ENCODE results near the gene MPC1.
"Not testable (repeated sequence)": the region's sequence is repeated elsewhere in the genome, so short reads cannot be mapped to it uniquely, and the experiment has no call there.

The MPC1 gene

DNA sequence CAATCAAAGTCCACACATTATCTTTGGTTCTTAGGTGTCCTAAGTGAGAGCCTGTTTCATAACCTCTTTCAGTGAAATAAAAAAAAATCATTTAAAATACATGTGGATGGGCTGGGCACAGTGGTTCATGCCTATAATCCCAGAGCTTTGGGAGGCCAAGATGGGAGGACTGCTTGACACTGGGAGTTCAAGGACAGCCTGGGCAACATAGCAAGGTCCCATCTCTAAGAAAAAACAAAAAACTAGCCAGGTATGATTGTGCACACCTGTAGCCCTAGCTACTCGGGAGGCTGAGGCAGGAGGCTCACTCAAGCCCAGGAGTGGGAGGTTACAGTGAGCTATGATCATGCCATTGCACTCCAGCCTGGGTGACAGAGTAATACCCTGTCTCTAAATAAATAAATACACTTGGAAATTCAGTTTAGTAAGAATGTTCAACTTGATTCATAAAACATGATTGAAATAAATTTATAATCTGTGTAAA, 3.6 kb downstream of the MPC1 start:
- FAIRE-seq: no peak

DNA sequence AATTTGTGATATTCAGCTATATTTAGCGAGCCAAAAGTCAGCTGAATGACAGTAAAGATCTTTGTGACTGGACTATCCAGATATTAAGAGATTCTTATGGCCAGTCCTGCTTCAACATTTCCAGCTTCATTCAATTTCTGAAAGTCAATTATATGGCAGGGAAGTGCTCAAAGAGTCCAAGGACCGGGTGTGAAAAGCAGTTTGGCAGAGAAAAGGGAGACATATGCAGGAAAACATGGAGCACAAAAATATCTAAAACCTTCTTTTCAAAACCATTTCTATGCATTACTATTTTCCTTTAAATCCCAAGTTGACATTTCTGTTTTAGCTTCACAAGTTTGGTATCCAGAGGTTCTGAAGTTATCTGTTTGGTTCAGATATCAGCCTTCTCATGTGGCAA, 5.0 kb downstream of the MPC1 start:
- FAIRE-seq: no peak

GRCh38 chr6:166375013-166375412, 7.7 kb downstream of the MPC1 start:
- FAIRE-seq: no peak

- no peak for FAIRE-seq
These were observed 12.3 kb downstream of the MPC1 start for GRCh38 chr6:166370489-166370888.

GRCh38 chr6:166369782-166370181, 13.0 kb downstream of the MPC1 start:
- FAIRE-seq: no peak

DNA sequence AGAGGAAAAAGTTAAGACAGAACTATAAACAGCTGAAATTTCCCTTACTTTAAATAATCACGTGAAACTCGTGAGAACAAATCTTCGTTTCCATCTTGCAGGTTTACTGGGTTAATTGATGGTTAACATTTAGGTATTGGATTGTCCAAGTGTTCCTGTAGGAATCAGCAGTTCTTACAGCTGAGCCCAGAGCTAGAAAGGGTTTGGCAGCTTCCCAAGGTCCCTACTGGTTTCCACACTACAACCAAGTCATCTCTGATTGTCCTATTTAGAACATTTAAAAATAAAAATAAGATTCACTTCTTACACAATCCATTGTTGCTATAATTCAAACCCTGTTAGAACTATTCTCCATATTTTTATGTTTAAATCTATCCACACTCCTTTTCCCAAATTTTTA, 15.8 kb downstream of the MPC1 start:
- FAIRE-seq: no peak

GRCh38 chr6:166365806-166366205, 16.9 kb downstream of the MPC1 start:
- no peak for FAIRE-seq

GRCh38 chr6:166365221-166365620, 17.5 kb downstream of the MPC1 start:
- no peak for FAIRE-seq

DNA sequence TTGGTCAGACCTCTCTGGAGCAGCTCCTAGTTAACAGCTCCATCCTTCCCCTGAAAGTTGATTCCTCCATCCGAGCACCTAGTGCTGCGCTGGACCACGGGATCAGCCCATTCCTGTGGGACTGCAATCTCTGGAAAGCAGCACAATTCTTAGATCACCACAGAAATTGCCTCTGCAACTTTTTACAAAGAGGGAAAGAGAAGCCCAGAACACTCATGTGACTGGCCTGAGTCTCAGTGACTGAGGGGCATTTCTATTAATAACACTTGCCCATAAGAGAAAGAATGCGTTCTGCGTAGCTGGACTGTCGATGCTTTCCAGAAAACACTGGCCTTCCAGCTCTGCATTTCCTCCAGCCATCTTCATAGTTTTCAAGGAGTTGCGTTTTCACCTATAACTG, 18.3 kb downstream of the MPC1 start:
- no peak for FAIRE-seq

DNA sequence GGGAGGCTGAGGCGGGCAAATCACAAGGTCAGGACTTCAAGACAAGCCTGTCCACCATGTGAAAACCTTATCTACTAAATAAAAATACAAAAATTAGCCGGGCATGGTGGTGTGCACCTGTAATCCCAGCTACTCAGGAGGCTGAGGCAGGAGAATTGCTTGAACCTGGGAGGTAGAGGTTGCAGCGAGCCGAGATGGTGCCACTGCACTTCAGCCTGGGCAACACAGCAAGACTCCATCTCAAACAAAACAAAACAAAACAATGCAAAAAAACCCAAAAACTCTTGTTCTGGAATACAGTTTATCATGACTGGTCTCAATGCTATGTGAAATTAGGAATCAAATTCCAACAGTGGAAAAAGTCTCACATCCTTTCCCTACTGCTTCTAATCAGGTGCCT, 20.3 kb downstream of the MPC1 start:
- FAIRE-seq: not testable (repeated sequence)

DNA sequence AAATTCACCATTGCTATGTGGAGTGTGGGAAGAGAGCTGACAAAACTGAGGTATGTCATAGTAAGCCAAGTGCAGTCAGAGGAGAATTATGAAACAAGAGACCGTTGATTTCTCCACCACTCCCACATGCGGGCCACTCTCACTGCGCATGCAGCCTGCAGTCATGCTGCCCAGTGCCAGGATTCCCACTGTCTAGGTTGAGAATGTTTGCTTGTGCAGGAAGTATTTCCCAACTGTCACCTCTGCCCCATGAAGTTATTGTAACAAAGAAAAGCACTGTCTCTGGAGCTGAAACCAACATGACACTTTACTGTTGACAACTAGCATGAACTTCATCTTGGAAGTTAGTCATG, 21.7 kb downstream of the MPC1 start:
- FAIRE-seq: no peak

GRCh38 chr6:166360243-166361076, 22.3 kb downstream of the MPC1 start:
- FAIRE-seq: no peak

GRCh38 chr6:166355552-166355951, 27.2 kb downstream of the MPC1 start:
- no peak for FAIRE-seq

- FAIRE-seq: no peak
These were observed 27.8 kb downstream of the MPC1 start for GRCh38 chr6:166354965-166355364.

GRCh38 chr6:166354143-166354542, 28.6 kb downstream of the MPC1 start:
- no peak for FAIRE-seq

- FAIRE-seq: no peak
These were observed 29.2 kb downstream of the MPC1 start for GRCh38 chr6:166353507-166353906.

DNA sequence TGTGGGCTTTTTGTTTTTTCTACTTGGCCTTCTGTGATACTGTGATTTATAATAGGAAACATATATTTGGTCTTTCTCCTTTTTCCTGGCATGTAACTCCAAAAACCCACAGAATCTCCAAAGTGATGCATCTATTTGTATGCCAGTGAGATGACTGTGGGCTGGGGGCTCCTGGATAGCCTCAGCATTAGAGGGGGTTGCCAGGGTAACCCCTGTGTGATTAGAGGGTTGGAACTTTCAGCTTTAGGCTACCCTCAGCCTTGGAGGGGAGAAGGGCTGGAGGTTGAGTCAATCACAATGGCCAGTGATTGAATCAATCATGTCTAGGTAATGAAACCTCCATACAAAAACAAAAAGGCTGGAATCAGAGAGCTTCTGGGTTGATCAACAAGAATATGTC, 29.8 kb downstream of the MPC1 start:
- no peak for FAIRE-seq

- FAIRE-seq: peak; percentile 89
These were observed 30.9 kb downstream of the MPC1 start for GRCh38 chr6:166351715-166352285.

DNA sequence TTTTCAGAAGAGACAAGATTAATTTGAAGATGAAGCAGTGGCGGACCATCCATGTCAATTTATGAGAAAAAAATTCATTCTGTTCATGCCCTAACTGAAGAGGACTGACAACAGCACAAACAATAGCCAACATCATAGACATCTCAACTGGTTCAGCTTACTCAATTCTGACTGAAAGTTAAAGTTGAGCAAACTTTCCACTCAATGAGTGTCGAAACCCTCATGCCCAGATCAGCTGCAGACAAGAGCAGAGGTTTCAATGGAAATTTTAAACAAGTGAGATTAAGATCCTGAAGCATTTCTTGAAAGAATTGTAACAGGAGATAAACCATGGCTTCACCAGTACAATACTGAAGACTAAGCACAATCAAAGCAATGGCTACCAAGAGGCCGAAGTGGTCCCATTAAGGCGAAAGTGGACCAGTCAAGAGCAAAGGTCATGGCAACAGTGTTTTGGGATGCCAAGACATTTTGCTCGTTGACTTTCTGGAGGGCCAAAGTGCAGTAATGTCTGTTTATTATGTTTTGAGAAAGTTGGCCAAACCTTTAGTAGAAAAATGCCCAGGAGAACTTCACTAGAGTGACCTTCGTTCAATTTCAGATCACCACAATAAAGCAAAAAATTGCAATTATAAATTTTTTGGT, 34.3 kb downstream of the MPC1 start:
- FAIRE-seq: no peak

GRCh38 chr6:166346965-166347364, 35.8 kb downstream of the MPC1 start:
- no peak for FAIRE-seq

DNA sequence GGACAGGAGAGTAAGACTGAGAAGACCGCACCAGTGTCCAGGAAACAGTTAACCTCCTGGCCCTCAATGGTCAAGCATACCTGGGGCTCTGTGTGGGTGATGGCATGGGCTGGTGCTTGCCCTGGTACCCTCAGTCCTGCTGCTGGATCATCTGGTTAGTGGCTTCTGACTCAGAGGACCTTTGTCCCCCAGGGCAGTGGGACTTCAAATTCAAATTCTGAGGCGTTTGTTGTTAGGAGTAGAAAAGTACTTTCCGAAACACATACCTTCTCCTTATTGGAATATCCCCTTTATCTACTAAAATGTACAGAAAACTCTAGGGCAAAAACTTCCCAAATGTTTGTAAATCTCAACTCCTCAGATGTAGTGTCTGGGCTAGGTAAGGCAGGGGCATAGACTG, 36.3 kb downstream of the MPC1 start:
- FAIRE-seq: no peak

DNA sequence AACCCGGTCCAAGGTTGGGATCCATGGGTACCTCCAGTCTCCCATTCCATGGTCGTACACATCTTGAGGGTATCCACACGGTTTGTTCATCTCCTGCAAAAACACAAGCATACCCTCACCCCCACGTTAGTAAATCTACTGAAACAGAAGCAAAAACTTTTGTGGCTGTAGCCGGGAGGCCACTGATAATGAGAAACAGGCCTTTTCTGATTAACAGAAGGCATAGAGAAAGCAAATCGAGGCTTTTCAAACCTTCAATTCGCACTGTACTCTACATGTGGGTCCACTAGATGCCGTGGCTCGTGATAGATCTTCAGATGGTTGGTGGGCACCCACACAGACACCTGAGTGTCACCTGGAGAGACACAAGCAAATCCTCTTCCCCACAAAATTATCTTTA, 37.1 kb downstream of the MPC1 start:
- not testable (repeated sequence) for FAIRE-seq

DNA sequence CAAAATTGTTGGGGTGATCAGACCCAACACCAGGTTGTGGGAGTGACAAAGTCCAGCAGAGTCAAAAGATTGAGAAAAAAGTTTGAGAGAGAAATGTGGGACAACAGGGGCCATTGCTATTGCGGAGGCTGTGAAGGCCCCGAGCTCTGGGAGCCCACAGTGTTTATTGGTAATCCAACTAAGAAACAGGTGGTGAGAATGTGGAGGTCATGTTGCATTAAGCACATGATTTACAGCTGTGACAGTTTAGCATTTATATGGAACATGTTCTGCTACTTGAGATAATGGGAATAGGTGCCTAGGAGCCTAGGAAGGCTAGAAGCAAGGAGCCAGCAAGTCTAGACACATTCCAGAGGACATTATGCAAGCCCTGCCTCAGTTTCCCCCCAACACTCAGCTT, 37.8 kb downstream of the MPC1 start:
- not testable (repeated sequence) for FAIRE-seq

DNA sequence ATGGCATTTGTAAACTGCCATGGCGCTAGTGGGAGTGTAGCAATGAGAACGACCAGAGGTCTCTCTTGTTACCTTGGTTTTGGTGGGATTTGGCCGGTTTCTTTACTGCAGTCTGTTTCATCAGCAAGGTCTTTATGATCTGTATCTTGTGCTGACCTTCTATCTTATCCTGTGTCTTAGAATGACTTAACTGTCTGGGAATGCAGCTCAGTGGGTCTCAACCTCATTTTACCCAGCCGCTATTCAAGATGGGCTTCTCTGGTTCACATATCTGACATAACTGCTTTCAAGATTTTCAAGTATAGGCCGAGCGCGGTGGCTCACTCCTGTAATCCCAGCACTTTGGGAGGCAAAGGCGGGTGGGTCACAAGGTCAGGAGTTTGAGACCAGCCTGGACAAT, 38.5 kb downstream of the MPC1 start:
- no peak for FAIRE-seq

Measured in endometrium (tissue), 2 donors.